Measurements from ENCODE around the gene DNAJC3. TPM values are rescaled to one million over a fixed set of nuclear protein-coding genes. Genes with fewer than 3 reads are reported as not detected.

The DNAJC3 gene
- total and polyA plus RNA-seq, 2 experiments from 2014 or later, result 19.5 to 27.5 TPM

DNA sequence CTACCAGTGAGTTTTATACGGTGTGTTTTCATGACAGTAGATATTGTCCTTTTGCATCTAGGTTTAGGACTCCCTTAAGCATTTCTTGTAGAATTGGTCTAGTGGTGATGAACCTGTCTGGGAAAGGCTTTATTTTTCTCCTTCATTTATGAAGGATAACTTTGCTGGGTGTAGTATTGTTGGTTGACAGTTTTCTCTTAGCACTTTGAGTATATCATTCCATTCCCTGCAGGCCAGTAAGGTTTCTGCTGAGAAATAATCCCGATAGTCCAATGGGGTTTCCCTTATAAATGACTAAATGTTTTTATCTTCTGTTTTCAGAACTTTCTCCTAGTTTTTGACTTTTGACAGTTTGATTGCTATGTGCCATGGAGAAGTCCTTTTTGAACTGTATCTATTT is 57.2 kb downstream of the DNAJC3 start:
- no peak overlapping the region for H3K27ac ChIP-seq (ENCODE audit: low read depth)

More for the DNA sequence above, 57.2 kb downstream of the DNAJC3 start:
- ATAC-seq (no peak), DNase-seq (ENCODE audit: low spot score) (no peak)
- peaks cover 5% of the 10 kb centered on the region; the same call in 1 of the 2 replicates for H3K36me3 ChIP-seq (ENCODE audit: insufficient read depth)
- no peaks in the 10 kb centered on the region for H4K20me1 ChIP-seq (replicated peaks; ENCODE audit: insufficient read depth)
- peaks cover 56% of the 10 kb centered on the region for H3K36me3 Mint-ChIP-seq (ENCODE audit: low read depth)
- no peaks in the 10 kb centered on the region for H3F3A ChIP-seq (replicated peaks; ENCODE audit: low read depth)
- H3K4me1 Mint-ChIP-seq, result no peaks in the 10 kb centered on the region
- peaks cover 2% of the 10 kb centered on the region for H3K27me3 Mint-ChIP-seq (ENCODE audit: insufficient read depth, low read depth, poor library complexity)
- no peaks in the 10 kb centered on the region for H3K4me1 ChIP-seq (ENCODE audit: insufficient read depth)
- H3K9me2 ChIP-seq (ENCODE audit: insufficient read depth), result no peaks in the 10 kb centered on the region
- no peak overlapping the region for H3K27ac Mint-ChIP-seq
- no peaks in the 10 kb centered on the region for H3K27me3 ChIP-seq (ENCODE audit: insufficient read depth)
- no peak overlapping the region for H3K4me3 ChIP-seq
- H2AFZ ChIP-seq, result no peak overlapping the region
- H3K9me3 Mint-ChIP-seq, result peaks cover 38% of the 10 kb centered on the region
- no peak for TF ChIP-seq EZH2phosphoT487 (IDR thresholded peaks at IDR 0.05; ENCODE audit: unreplicated experiment)
- no peak for TF ChIP-seq POLR2AphosphoS5 (IDR thresholded peaks at IDR 0.05; ENCODE audit: low read depth)
- TF ChIP-seq, protein P1, sequence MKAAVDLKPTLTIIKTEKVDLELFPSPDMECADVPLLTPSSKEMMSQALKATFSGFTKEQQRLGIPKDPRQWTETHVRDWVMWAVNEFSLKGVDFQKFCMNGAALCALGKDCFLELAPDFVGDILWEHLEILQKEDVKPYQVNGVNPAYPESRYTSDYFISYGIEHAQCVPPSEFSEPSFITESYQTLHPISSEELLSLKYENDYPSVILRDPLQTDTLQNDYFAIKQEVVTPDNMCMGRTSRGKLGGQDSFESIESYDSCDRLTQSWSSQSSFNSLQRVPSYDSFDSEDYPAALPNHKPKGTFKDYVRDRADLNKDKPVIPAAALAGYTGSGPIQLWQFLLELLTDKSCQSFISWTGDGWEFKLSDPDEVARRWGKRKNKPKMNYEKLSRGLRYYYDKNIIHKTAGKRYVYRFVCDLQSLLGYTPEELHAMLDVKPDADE (IDR thresholded peaks at IDR 0.05), result no peak
- TF ChIP-seq, protein P2, sequence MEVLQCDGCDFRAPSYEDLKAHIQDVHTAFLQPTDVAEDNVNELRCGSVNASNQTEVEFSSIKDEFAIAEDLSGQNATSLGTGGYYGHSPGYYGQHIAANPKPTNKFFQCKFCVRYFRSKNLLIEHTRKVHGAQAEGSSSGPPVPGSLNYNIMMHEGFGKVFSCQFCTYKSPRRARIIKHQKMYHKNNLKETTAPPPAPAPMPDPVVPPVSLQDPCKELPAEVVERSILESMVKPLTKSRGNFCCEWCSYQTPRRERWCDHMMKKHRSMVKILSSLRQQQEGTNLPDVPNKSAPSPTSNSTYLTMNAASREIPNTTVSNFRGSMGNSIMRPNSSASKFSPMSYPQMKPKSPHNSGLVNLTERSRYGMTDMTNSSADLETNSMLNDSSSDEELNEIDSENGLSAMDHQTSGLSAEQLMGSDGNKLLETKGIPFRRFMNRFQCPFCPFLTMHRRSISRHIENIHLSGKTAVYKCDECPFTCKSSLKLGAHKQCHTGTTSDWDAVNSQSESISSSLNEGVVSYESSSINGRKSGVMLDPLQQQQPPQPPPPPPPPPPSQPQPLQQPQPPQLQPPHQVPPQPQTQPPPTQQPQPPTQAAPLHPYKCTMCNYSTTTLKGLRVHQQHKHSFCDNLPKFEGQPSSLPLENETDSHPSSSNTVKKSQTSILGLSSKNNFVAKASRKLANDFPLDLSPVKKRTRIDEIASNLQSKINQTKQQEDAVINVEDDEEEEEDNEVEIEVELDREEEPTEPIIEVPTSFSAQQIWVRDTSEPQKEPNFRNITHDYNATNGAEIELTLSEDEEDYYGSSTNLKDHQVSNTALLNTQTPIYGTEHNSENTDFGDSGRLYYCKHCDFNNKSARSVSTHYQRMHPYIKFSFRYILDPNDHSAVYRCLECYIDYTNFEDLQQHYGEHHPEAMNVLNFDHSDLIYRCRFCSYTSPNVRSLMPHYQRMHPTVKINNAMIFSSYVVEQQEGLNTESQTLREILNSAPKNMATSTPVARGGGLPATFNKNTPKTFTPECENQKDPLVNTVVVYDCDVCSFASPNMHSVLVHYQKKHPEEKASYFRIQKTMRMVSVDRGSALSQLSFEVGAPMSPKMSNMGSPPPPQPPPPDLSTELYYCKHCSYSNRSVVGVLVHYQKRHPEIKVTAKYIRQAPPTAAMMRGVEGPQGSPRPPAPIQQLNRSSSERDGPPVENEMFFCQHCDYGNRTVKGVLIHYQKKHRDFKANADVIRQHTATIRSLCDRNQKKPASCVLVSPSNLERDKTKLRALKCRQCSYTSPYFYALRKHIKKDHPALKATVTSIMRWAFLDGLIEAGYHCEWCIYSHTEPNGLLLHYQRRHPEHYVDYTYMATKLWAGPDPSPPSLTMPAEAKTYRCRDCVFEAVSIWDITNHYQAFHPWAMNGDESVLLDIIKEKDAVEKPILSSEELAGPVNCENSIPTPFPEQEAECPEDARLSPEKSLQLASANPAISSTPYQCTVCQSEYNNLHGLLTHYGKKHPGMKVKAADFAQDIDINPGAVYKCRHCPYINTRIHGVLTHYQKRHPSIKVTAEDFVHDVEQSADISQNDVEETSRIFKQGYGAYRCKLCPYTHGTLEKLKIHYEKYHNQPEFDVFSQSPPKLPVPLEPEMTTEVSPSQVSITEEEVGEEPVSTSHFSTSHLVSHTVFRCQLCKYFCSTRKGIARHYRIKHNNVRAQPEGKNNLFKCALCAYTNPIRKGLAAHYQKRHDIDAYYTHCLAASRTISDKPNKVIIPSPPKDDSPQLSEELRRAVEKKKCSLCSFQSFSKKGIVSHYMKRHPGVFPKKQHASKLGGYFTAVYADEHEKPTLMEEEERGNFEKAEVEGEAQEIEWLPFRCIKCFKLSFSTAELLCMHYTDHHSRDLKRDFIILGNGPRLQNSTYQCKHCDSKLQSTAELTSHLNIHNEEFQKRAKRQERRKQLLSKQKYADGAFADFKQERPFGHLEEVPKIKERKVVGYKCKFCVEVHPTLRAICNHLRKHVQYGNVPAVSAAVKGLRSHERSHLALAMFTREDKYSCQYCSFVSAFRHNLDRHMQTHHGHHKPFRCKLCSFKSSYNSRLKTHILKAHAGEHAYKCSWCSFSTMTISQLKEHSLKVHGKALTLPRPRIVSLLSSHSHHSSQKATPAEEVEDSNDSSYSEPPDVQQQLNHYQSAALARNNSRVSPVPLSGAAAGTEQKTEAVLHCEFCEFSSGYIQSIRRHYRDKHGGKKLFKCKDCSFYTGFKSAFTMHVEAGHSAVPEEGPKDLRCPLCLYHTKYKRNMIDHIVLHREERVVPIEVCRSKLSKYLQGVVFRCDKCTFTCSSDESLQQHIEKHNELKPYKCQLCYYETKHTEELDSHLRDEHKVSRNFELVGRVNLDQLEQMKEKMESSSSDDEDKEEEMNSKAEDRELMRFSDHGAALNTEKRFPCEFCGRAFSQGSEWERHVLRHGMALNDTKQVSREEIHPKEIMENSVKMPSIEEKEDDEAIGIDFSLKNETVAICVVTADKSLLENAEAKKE (CRISPR knock-in tag; IDR thresholded peaks at IDR 0.05), result no peak
- no peak for TF ChIP-seq STAT1 (IDR thresholded peaks at IDR 0.05; ENCODE audit: unreplicated experiment)
- no peak for TF ChIP-seq ZNF114 (CRISPR knock-in tag; IDR thresholded peaks at IDR 0.05)
- TF ChIP-seq JUNB (IDR thresholded peaks at IDR 0.05; ENCODE audit: unreplicated experiment), result no peak
- no peak for TF ChIP-seq EZH2 (IDR thresholded peaks at IDR 0.05; ENCODE audit: low read depth, unreplicated experiment)
- TF ChIP-seq, protein P3, sequence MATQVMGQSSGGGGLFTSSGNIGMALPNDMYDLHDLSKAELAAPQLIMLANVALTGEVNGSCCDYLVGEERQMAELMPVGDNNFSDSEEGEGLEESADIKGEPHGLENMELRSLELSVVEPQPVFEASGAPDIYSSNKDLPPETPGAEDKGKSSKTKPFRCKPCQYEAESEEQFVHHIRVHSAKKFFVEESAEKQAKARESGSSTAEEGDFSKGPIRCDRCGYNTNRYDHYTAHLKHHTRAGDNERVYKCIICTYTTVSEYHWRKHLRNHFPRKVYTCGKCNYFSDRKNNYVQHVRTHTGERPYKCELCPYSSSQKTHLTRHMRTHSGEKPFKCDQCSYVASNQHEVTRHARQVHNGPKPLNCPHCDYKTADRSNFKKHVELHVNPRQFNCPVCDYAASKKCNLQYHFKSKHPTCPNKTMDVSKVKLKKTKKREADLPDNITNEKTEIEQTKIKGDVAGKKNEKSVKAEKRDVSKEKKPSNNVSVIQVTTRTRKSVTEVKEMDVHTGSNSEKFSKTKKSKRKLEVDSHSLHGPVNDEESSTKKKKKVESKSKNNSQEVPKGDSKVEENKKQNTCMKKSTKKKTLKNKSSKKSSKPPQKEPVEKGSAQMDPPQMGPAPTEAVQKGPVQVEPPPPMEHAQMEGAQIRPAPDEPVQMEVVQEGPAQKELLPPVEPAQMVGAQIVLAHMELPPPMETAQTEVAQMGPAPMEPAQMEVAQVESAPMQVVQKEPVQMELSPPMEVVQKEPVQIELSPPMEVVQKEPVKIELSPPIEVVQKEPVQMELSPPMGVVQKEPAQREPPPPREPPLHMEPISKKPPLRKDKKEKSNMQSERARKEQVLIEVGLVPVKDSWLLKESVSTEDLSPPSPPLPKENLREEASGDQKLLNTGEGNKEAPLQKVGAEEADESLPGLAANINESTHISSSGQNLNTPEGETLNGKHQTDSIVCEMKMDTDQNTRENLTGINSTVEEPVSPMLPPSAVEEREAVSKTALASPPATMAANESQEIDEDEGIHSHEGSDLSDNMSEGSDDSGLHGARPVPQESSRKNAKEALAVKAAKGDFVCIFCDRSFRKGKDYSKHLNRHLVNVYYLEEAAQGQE (IDR thresholded peaks at IDR 0.05; ENCODE audit: unreplicated experiment), result no peak
- TF ChIP-seq, protein P4, sequence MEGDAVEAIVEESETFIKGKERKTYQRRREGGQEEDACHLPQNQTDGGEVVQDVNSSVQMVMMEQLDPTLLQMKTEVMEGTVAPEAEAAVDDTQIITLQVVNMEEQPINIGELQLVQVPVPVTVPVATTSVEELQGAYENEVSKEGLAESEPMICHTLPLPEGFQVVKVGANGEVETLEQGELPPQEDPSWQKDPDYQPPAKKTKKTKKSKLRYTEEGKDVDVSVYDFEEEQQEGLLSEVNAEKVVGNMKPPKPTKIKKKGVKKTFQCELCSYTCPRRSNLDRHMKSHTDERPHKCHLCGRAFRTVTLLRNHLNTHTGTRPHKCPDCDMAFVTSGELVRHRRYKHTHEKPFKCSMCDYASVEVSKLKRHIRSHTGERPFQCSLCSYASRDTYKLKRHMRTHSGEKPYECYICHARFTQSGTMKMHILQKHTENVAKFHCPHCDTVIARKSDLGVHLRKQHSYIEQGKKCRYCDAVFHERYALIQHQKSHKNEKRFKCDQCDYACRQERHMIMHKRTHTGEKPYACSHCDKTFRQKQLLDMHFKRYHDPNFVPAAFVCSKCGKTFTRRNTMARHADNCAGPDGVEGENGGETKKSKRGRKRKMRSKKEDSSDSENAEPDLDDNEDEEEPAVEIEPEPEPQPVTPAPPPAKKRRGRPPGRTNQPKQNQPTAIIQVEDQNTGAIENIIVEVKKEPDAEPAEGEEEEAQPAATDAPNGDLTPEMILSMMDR (conservative IDR thresholded peaks at IDR 0.05; ENCODE audit: low read depth in 2 of 2), result no peak
- TF ChIP-seq NANOG (IDR thresholded peaks at IDR 0.05; ENCODE audit: borderline replicate concordance), result no peak
- no peak for TF ChIP-seq CREB1 (CRISPR knock-in tag; IDR thresholded peaks at IDR 0.05; ENCODE audit: low read depth)
- no peak for TF ChIP-seq ZNF331 (CRISPR knock-in tag; IDR thresholded peaks at IDR 0.05; ENCODE audit: low read depth)
- no peak overlapping the region for H3K4me3 Mint-ChIP-seq
- no peak overlapping the region for H3K4me2 ChIP-seq
- peaks cover 52% of the 10 kb centered on the region for H3K79me2 ChIP-seq (replicated peaks; ENCODE audit: insufficient read depth)

All from GM23338 (cell line).